Activated naive CD4-positive, alpha-beta T cell treated with anti-CD3 and anti-CD28 coated beads, Interleukin-2, amount 50 U/mL, for 72 hours (primary cell): ENCODE measurements around the gene SDK1. TPM values are rescaled to one million over a fixed set of nuclear protein-coding genes. Genes with fewer than 3 reads are reported as not detected.

Experiments
- ATAC-seq, 2 donors: fragments of 150-1000 bp; cut with Tn5 transposase; 2 replicates each; pipeline ENCODE4 v1.10.0; 2021; ENCODE audit warnings: mild to moderate bottlenecking in 2 of 2, moderate library complexity in 2 of 2
- DNase-seq, 2 donors: peaks; one replicate each; pipeline ENCODE4 v3.0.0; 2021 to 2022; ENCODE audit warnings: low spot score in 2 of 2
- H3K27ac Mint-ChIP-seq, 2 donors: one replicate each; pipeline ENCODE4 v1.8.0; 2022; ENCODE audit warnings: mild to moderate bottlenecking in 2 of 2, mixed read lengths in 2 of 2
- H3K36me3 Mint-ChIP-seq, 2 donors: one replicate each; pipeline ENCODE4 v1.8.0; 2022; ENCODE audit warnings: mixed read lengths in 2 of 2
- H3K9me3 Mint-ChIP-seq, 2 donors: one replicate each; pipeline ENCODE4 v1.8.0; 2022; ENCODE audit warnings: mixed read lengths in 2 of 2
- total RNA-seq, 2 donors: library from RNA; stranded (reverse); gene quantifications; one replicate each; pipeline ENCODE4 v1.2.3, GENCODE V29; 2022

SDK1 gene
- total RNA-seq, 2 donors from 2014 or later = 1.3 to 2.1 TPM

DNA sequence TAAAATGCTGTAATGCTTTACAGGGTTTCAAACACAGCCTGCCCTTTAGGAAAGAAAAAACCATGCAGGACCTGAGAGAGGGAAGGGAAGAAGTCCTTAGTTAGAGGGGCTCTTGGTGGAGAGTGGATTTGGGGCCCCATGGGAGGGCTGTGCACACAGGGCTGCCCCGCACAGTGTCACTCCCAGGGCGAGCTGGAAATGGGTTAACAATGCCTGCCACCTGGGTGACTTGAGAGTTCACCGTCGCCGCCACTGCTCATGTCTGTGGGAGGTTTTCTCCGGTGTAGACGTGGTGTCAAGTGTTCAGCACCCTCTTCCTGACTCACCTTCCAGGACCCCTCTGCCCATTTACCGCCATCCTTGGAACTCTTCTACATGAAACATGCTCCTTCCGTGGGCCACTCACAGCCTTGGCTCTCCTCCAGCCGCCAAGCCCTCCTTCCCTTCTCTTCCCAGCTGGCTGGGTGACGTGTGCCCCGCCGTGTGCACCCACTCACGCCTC lies 686.4 kb downstream of the SDK1 start:
- no peak overlapping the region for H3K27ac Mint-ChIP-seq
- H3K36me3 Mint-ChIP-seq = no peaks in the 10 kb centered on the region
- no peak for ATAC-seq
- DNase-seq = peak in 1 of 2 donors; percentile 28
- no peaks in the 10 kb centered on the region for H3K9me3 Mint-ChIP-seq

GRCh38 chr7:3989723-3990122 lies 688.7 kb downstream of the SDK1 start:
- no peaks in the 10 kb centered on the region for H3K9me3 Mint-ChIP-seq
- no peaks in the 10 kb centered on the region for H3K36me3 Mint-ChIP-seq
- ATAC-seq (no peak), DNase-seq (no peak)
- H3K27ac Mint-ChIP-seq = no peak overlapping the region

- no peak overlapping the region for H3K27ac Mint-ChIP-seq
- ATAC-seq (no peak), DNase-seq (no peak)
- no peaks in the 10 kb centered on the region for H3K9me3 Mint-ChIP-seq
- no peaks in the 10 kb centered on the region for H3K36me3 Mint-ChIP-seq
Observed at GRCh38 chr7:3991731-3992231, 690.7 kb downstream of the SDK1 start.

DNA sequence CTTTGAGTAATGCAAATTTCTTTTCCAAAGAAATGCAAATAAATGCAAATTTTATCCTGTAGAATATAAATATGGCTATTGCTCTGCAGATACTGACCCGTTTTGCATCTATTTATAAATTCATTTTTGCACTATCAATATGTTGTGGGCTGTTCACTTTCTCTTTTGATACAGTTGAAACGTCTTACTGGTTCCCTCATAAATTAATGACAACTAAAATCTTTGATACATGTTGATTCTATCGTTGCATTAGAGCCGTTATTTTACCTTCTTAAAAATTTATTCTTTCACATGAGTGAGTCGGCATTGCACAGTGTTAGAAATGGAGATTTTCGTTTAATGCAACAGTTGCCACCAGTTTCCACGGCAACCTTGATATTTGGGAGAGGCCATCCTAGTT lies 691.8 kb downstream of the SDK1 start:
- Mint-ChIP-seq H3K9me3 (no peaks in the 10 kb centered on the region), H3K27ac (no peak overlapping the region), H3K36me3 (no peaks in the 10 kb centered on the region)
- DNase-seq (no peak), ATAC-seq (no peak)

GRCh38 chr7:3994764-3995163 lies 693.7 kb downstream of the SDK1 start:
- DNase-seq (no peak), ATAC-seq (no peak)
- H3K36me3 Mint-ChIP-seq = no peaks in the 10 kb centered on the region
- no peaks in the 10 kb centered on the region for H3K9me3 Mint-ChIP-seq
- H3K27ac Mint-ChIP-seq = no peak overlapping the region

DNA sequence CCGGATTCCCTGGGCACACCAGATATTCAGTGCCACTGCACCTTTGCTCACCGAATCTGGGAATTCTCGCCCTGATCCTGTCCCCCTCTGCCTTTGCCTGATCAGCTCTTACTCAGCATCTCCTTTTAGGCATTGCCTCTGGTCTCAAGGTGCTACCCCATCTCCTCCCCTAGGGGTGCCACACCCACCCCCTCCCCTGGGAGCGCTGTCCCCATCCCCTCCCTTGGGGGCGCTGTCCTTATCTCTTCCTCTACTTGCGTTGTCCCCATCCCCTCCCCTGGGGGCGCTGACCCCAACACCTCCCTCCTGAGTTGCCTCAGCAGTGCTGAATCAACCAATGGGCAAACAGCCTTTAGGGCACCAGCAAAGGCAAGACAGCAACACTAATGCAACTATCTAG lies 694.1 kb downstream of the SDK1 start:
- Mint-ChIP-seq H3K27ac (no peak overlapping the region), H3K9me3 (no peaks in the 10 kb centered on the region), H3K36me3 (no peaks in the 10 kb centered on the region)
- ATAC-seq (no peak), DNase-seq (peak in 1 of 2 donors; percentile 6)

DNA sequence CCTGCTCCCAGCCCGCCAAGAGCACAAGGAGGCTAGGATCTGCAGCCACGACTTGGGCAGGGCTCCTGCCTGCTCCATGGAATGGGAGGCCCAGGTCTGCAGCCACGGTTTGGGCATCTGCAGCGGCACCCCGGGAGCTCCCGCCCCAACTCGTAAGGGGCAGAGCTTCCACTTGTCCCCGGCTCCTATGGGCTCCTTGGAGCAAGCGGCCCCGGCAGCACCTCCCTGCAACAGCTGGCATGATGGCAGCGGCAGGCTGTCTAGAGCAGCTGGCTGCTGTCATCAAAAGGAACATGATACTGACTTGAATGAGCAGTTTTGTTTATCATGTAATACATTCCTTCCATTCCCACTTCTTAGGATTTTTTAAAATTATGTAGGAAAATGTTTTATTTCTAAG lies 697.0 kb downstream of the SDK1 start:
- Mint-ChIP-seq H3K27ac (no peak overlapping the region), H3K36me3 (no peaks in the 10 kb centered on the region), H3K9me3 (no peaks in the 10 kb centered on the region)
- ATAC-seq (no peak), DNase-seq (no peak)

- H3K9me3 Mint-ChIP-seq = no peaks in the 10 kb centered on the region
- no peak for DNase-seq
- no peak for ATAC-seq
- no peaks in the 10 kb centered on the region for H3K36me3 Mint-ChIP-seq
- no peak overlapping the region for H3K27ac Mint-ChIP-seq
Observed at GRCh38 chr7:4000139-4000538, 699.1 kb downstream of the SDK1 start.

GRCh38 chr7:4000934-4001333 lies 699.9 kb downstream of the SDK1 start:
- no peak overlapping the region for H3K27ac Mint-ChIP-seq
- ATAC-seq = no peak
- H3K9me3 Mint-ChIP-seq = no peaks in the 10 kb centered on the region
- H3K36me3 Mint-ChIP-seq = no peaks in the 10 kb centered on the region
- DNase-seq = no peak

GRCh38 chr7:4001742-4002141 lies 700.7 kb downstream of the SDK1 start:
- Mint-ChIP-seq H3K9me3 (no peaks in the 10 kb centered on the region), H3K36me3 (no peaks in the 10 kb centered on the region), H3K27ac (no peak overlapping the region)
- ATAC-seq (no peak), DNase-seq (no peak)

- ATAC-seq = no peak
- H3K9me3 Mint-ChIP-seq = no peaks in the 10 kb centered on the region
Observed at GRCh38 chr7:4003503-4003902, 702.5 kb downstream of the SDK1 start.

DNA sequence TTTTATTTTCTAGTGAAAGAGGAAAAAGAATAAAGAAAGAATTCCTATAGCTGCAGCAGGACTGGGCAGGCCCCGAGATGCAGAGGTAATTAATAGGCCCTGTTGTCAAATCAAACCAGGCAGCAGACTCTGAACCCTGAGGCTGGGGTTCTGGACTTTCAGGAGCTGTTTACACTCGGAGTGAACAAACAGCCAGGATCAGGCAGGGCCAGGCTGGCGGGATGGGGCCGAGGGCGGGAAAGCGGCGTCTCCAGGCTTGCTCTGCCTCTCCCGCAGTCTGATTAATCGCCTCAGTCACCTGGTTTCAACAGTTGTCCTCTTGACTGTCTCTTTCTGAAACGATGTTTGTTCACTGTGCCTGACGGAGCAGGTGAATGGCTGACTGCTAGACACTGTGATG lies 705.6 kb downstream of the SDK1 start:
- no peaks in the 10 kb centered on the region for H3K36me3 Mint-ChIP-seq
- ATAC-seq (no peak), DNase-seq (no peak)
- H3K27ac Mint-ChIP-seq = no peak overlapping the region
- no peaks in the 10 kb centered on the region for H3K9me3 Mint-ChIP-seq

More at GRCh38 chr7:4003503-4003902, 702.5 kb downstream of the SDK1 start:
- no peaks in the 10 kb centered on the region for H3K36me3 Mint-ChIP-seq
- DNase-seq = no peak
- no peak overlapping the region for H3K27ac Mint-ChIP-seq

- ATAC-seq = no peak
Observed at GRCh38 chr7:4009211-4010060, 708.4 kb downstream of the SDK1 start.

GRCh38 chr7:4010061-4010605 lies 709.1 kb downstream of the SDK1 start:
- ATAC-seq = no peak

More at GRCh38 chr7:4009211-4010060, 708.4 kb downstream of the SDK1 start:
- no peaks in the 10 kb centered on the region for H3K36me3 Mint-ChIP-seq
- H3K27ac Mint-ChIP-seq = no peak overlapping the region
- DNase-seq = no peak
- H3K9me3 Mint-ChIP-seq = no peaks in the 10 kb centered on the region

DNA sequence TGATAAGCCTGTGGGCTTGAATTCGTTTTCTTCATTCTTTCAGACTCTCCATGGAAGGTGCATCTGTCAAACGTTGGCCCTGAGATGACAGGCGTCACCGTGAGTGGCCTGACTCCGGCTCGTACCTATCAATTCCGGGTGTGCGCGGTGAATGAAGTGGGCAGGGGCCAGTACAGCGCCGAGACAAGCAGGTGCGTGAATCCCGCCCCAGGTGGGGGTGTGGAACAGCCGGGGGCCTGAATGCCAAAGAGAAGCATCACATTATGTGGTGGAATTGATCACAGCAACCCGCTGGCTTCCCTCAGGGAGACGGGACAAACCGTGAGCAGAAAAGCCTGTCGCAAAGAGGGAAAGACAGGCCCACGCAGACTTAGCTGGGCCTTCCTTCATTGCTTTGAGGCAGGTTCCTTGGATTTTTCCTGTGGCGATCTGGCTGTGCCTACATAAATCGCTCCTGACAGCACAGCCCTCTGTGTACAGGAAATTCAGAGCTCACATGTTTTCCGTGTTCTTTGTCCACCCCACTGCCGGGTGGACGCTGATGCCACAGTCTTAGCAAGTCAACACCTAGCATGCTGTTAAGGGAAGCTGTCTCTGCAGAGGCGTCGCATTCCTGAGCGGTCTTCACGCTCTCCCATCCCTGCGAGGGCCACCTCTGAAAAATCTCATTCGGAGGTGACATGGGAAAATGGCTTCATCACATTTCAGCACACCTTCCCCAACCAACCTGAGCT lies 710.0 kb downstream of the SDK1 start:
- Mint-ChIP-seq H3K36me3 (no peaks in the 10 kb centered on the region), H3K27ac (no peak overlapping the region), H3K9me3 (no peaks in the 10 kb centered on the region)
- no peak for ATAC-seq
- DNase-seq = no peak

More at GRCh38 chr7:4010061-4010605, 709.1 kb downstream of the SDK1 start:
- DNase-seq = no peak
- no peaks in the 10 kb centered on the region for H3K9me3 Mint-ChIP-seq
- H3K27ac Mint-ChIP-seq = no peak overlapping the region
- H3K36me3 Mint-ChIP-seq = no peaks in the 10 kb centered on the region

DNA sequence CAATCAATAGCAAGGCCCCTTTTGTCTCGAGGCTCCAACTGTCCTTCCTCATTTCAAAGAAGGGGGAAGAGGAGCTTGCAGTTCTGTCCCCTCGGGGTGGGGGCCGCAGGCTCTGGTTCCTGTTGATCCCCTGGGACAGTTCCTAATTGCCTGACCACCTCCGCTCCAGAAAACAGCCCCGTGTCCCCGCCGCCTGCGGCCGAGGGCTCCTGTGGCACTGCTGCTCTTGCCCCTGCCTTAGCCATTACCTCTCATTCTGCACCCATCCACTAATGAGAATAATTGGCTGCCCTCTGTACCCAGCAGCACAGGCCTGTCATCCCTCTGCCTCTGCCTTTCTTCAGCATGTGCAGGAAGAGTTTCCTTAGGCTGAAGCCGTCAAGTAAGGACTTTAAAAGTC lies 712.7 kb downstream of the SDK1 start:
- H3K27ac Mint-ChIP-seq = no peak overlapping the region
- ATAC-seq (no peak), DNase-seq (no peak)
- peaks cover 4 to 9% of the 10 kb centered on the region in 2 donors for H3K9me3 Mint-ChIP-seq
- peaks cover 10 to 12% of the 10 kb centered on the region in 2 donors for H3K36me3 Mint-ChIP-seq
